D341Med (cell line): ENCODE measurements around the gene SPN.
"Not testable (repeated sequence)": the region's sequence is repeated elsewhere in the genome, so short reads cannot be mapped to it uniquely, and the experiment has no call there.

Source experiments
- DNase-seq: peaks from one replicate; pipeline ENCODE4 v3.0.0; 2012; ENCODE audit warnings: low spot score

Gene SPN

GRCh38 chr16:29646947-29647346 lies 16.1 kb upstream of the SPN start:
- no peak for DNase-seq

- no peak for DNase-seq
Measured at GRCh38 chr16:29649588-29650494, 13.2 kb upstream of the SPN start.

- no peak for DNase-seq
Measured at GRCh38 chr16:29650771-29651170, 12.3 kb upstream of the SPN start.

GRCh38 chr16:29651774-29652349 lies 11.2 kb upstream of the SPN start:
- DNase-seq, result no peak

- no peak for DNase-seq
Measured at GRCh38 chr16:29653471-29653870, 9.6 kb upstream of the SPN start.

- not testable (repeated sequence) for DNase-seq
Measured at GRCh38 chr16:29653890-29654289, 9.2 kb upstream of the SPN start.

GRCh38 chr16:29656688-29657523 lies 6.1 kb upstream of the SPN start:
- no peak for DNase-seq

- no peak for DNase-seq
Measured at GRCh38 chr16:29658705-29659104, 4.3 kb upstream of the SPN start.

GRCh38 chr16:29662000-29662728 lies 883 bp upstream of the SPN start:
- no peak for DNase-seq

GRCh38 chr16:29662729-29663015 lies 375 bp upstream of the SPN start:
- DNase-seq, result no peak

GRCh38 chr16:29663807-29664090 lies 702 bp downstream of the SPN start:
- no peak for DNase-seq

- no peak for DNase-seq
Measured at GRCh38 chr16:29664091-29664921, 1.3 kb downstream of the SPN start.

- DNase-seq, result no peak
Measured at GRCh38 chr16:29665294-29666077, 2.4 kb downstream of the SPN start.

GRCh38 chr16:29667322-29667610 lies 4.2 kb downstream of the SPN start:
- not testable (repeated sequence) for DNase-seq

- DNase-seq, result no peak
Measured at GRCh38 chr16:29667755-29668154, 4.7 kb downstream of the SPN start.

GRCh38 chr16:29668267-29668666 lies 5.2 kb downstream of the SPN start:
- no peak for DNase-seq

GRCh38 chr16:29673501-29673900 lies 10.5 kb downstream of the SPN start:
- DNase-seq, result no peak

GRCh38 chr16:29674188-29674587 lies 11.1 kb downstream of the SPN start:
- DNase-seq, result no peak

- no peak for DNase-seq
Measured at GRCh38 chr16:29675811-29676643, 13.0 kb downstream of the SPN start.
